22Rv1 (cell line): ENCODE results near the gene PNCK.

Experiments used
- H3K27ac ChIP-seq: fragments of 450-650 bp; 2 replicates; pipeline ENCODE4 v1.5.1; 2017
- CTCF ChIP-seq: fragments of 450-650 bp; IDR thresholded peaks from 2 replicates; pipeline ENCODE4 v1.5.1; 2017; ENCODE audit warnings: mild to moderate bottlenecking
- ZFX ChIP-seq: fragments of 450-650 bp; IDR thresholded peaks from 2 replicates; pipeline ENCODE4 v1.6.1; 2017; ENCODE audit warnings: antibody characterized with exemption, borderline replicate concordance

Gene PNCK

DNA sequence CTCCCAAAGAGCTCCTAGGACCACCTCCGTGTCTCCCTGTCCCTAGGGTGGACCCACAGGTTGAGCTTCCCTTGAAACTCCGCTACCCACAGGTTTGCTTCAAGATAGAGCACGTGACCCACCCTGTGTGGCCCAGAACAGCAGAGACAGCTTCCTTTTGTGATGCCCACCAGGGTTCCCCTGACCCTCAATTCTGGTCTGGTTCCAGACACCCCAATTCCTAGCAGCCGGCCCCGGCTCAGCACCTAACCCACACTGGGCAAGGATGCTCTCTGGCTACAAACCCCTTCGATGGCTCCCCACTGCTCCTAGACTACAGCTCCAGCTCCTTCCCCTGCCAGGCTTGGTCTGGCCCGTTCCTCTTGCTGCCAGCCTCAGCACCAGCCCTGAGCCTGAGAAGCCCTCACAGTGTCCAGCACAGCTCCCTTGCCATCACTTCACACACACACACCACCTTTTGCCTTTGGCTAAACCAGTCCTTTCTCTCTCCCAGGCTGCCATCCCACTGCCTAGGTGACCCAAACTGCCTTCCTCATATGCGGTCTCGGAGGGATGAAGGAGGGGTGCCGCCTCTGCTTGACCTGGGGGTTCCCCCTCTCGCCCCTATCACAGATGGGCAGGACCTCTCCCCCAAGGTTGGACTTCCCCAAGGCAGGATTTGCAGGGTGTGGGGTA lies 6.2 kb downstream of the PNCK start:
- TF ChIP-seq ZFX = no peak
- no peak for TF ChIP-seq CTCF
- no peak overlapping the region for H3K27ac ChIP-seq

- no peak overlapping the region for H3K27ac ChIP-seq
- no peak for TF ChIP-seq CTCF
- no peak for TF ChIP-seq ZFX
Observed at GRCh38 chrX:153665726-153666306, 7.8 kb downstream of the PNCK start.

- TF ChIP-seq CTCF (peak; percentile 65), ZFX (no peak)
- H3K27ac ChIP-seq = no peak overlapping the region
Observed at GRCh38 chrX:153662266-153662665, 11.3 kb downstream of the PNCK start.

GRCh38 chrX:153659268-153659667 lies 14.3 kb downstream of the PNCK start:
- H3K27ac ChIP-seq = no peak overlapping the region
- TF ChIP-seq CTCF (no peak), ZFX (no peak)

GRCh38 chrX:153657161-153657560 lies 16.5 kb downstream of the PNCK start:
- H3K27ac ChIP-seq = no peak overlapping the region
- TF ChIP-seq ZFX (no peak), CTCF (no peak)

DNA sequence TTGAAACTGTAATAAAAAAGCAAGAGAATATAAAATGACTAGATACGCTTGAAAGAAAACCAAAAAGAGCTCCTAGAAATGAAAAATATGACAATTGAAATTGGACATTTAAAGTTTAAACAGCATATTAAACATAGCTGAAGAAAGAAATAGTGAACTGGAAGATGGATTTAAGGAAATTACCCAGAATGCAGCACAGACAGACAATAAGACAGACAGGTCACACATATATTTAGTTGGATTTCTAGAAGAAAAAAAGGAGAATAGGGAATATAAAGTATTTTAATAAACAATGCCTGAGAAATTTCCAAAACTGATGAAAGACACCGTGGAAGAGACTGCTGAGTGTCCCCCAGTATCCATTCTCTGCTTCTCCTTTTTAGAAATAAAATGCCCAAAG lies 20.1 kb downstream of the PNCK start:
- TF ChIP-seq CTCF = no peak
- TF ChIP-seq ZFX = no peak
- no peak overlapping the region for H3K27ac ChIP-seq

DNA sequence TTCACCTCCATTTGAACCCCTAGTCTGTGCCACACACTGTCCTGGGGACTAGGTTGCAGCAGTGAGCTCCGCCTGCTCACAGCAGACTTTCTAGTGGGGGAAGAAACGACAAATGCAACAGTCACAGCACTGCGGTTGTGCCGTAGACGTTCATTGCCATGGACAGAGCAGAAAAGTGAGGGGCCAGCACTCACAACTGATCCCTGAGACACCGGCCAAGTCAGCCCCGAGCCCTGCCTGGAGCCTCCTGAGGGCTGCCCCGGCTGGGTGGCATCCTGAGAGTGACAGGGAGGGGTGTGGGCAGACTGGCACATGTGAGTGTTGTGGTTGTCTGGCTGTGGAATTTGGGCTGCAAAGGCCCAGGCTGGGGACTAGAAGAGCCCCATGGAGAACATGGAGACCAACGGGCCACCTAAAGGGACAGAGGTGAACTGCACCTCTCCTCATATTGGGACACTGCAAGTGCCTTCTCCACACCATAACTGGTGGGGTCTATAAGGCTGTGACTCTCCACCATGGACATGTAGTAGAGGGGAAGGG lies 22.0 kb downstream of the PNCK start:
- TF ChIP-seq ZFX (no peak), CTCF (peak; percentile 17; the same call in 1 of the 2 replicates)
- H3K27ac ChIP-seq = no peak overlapping the region
